ENCODE measurements around the gene ALDH3A1. TPM values are rescaled to one million over a fixed set of nuclear protein-coding genes. Genes with fewer than 3 reads are reported as not detected.
A peak's percentile ranks its signal among the peaks of the same experiment; 100 is the strongest.

The ALDH3A1 gene
- total RNA-seq, 1 donor from 2014 or later: 1.0 TPM

GRCh38 chr17:19756546-19756945 is 8.4 kb upstream of the ALDH3A1 start:
- H3K9me3 Mint-ChIP-seq (ENCODE audit: low read depth): no peaks in the 10 kb centered on the region
- no peak for TF ChIP-seq CTCF (IDR thresholded peaks at IDR 0.05; ENCODE audit: unreplicated experiment)
- no peaks in the 10 kb centered on the region for H3K36me3 Mint-ChIP-seq (ENCODE audit: insufficient read depth)
- H3K4me3 Mint-ChIP-seq (ENCODE audit: low read depth): no peak overlapping the region
- no peaks in the 10 kb centered on the region for H3K4me1 Mint-ChIP-seq (ENCODE audit: low read depth)
- DNase-seq (ENCODE audit: low spot score, unreplicated experiment): no peak
- peaks cover 24% of the 10 kb centered on the region for H3K27me3 Mint-ChIP-seq
- H3K27ac Mint-ChIP-seq: no peak overlapping the region

GRCh38 chr17:19755821-19756510 is 7.9 kb upstream of the ALDH3A1 start:
- Mint-ChIP-seq H3K4me1 (ENCODE audit: low read depth) (no peaks in the 10 kb centered on the region), H3K36me3 (ENCODE audit: insufficient read depth) (no peaks in the 10 kb centered on the region), H3K27me3 (peaks cover 23% of the 10 kb centered on the region), H3K4me3 (ENCODE audit: low read depth) (no peak overlapping the region), H3K9me3 (ENCODE audit: low read depth) (no peaks in the 10 kb centered on the region), H3K27ac (no peak overlapping the region)
- TF ChIP-seq CTCF (IDR thresholded peaks at IDR 0.05; ENCODE audit: unreplicated experiment): no peak
- DNase-seq (ENCODE audit: low spot score, unreplicated experiment): no peak

GRCh38 chr17:19755392-19755791 is 7.3 kb upstream of the ALDH3A1 start:
- Mint-ChIP-seq H3K4me3 (ENCODE audit: low read depth) (no peak overlapping the region), H3K27me3 (peaks cover 21% of the 10 kb centered on the region), H3K9me3 (ENCODE audit: low read depth) (no peaks in the 10 kb centered on the region), H3K36me3 (ENCODE audit: insufficient read depth) (no peaks in the 10 kb centered on the region), H3K4me1 (ENCODE audit: low read depth) (no peaks in the 10 kb centered on the region), H3K27ac (no peak overlapping the region)
- no peak for DNase-seq (ENCODE audit: low spot score, unreplicated experiment)
- TF ChIP-seq CTCF (IDR thresholded peaks at IDR 0.05; ENCODE audit: unreplicated experiment): no peak

GRCh38 chr17:19753661-19754463 is 5.8 kb upstream of the ALDH3A1 start:
- Mint-ChIP-seq H3K4me3 (ENCODE audit: low read depth) (no peak overlapping the region), H3K9me3 (ENCODE audit: low read depth) (no peaks in the 10 kb centered on the region), H3K4me1 (ENCODE audit: low read depth) (no peaks in the 10 kb centered on the region), H3K36me3 (ENCODE audit: insufficient read depth) (no peaks in the 10 kb centered on the region), H3K27me3 (peaks cover 21% of the 10 kb centered on the region), H3K27ac (no peak overlapping the region)
- DNase-seq (ENCODE audit: low spot score, unreplicated experiment): no peak
- peak; percentile 37 for TF ChIP-seq CTCF (IDR thresholded peaks at IDR 0.05; ENCODE audit: unreplicated experiment)

- Mint-ChIP-seq H3K4me1 (ENCODE audit: low read depth) (peaks cover 3% of the 10 kb centered on the region), H3K27me3 (peaks cover 26% of the 10 kb centered on the region), H3K27ac (no peak overlapping the region), H3K36me3 (ENCODE audit: insufficient read depth) (no peaks in the 10 kb centered on the region), H3K9me3 (ENCODE audit: low read depth) (no peaks in the 10 kb centered on the region), H3K4me3 (ENCODE audit: low read depth) (no peak overlapping the region)
- no peak for TF ChIP-seq CTCF (IDR thresholded peaks at IDR 0.05; ENCODE audit: unreplicated experiment)
- DNase-seq (ENCODE audit: low spot score, unreplicated experiment): no peak
These were observed 5.0 kb upstream of the ALDH3A1 start for GRCh38 chr17:19753051-19753509.

All from progenitor cell of endocrine pancreas (in vitro differentiated cells).